Cardiac muscle cell (in vitro differentiated cells and primary cell): Measurements from ENCODE around the gene KRTAP5-11. TPM values are rescaled to one million over a fixed set of nuclear protein-coding genes. Genes with fewer than 3 reads are reported as not detected.
A peak's percentile ranks its signal among the peaks of the same experiment; 100 is the strongest.
"Not testable (repeated sequence)": the region's sequence is repeated elsewhere in the genome, so short reads cannot be mapped to it uniquely, and the experiment has no call there.

ENCODE experiments used
- DNase-seq, 2 donors: peaks; one replicate each; pipeline versions ENCODE4 v3.0.0 to v3.0.0-alpha.2; 2010 to 2017; ENCODE audit warnings: low read depth in 1 of 2, low spot score in 1 of 2
- H3K27ac ChIP-seq: fragments of 200-600 bp; sonication (generic); 2 replicates; pipeline ENCODE4 v1.5.1; 2016
- H3K27me3 ChIP-seq: fragments of 200-600 bp; sonication (generic); 2 replicates; pipeline ENCODE4 v1.6.0; 2016; ENCODE audit warnings: control low read depth
- H3K36me3 ChIP-seq: fragments of 200-600 bp; sonication (generic); 2 replicates; pipeline ENCODE4 v1.5.1; 2016; ENCODE audit warnings: control low read depth
- H3K4me1 ChIP-seq: fragments of 200-600 bp; sonication (generic); 2 replicates; pipeline ENCODE4 v1.8.1; 2017; ENCODE audit warnings: low read depth, mild to moderate bottlenecking, mixed run types
- H3K4me3 ChIP-seq: fragments of 200-600 bp; sonication (generic); 2 replicates; pipeline ENCODE4 v1.5.1; 2016; ENCODE audit warnings: mild to moderate bottlenecking
- H3K9me3 ChIP-seq: fragments of 200-600 bp; sonication (generic); 2 replicates; pipeline ENCODE4 v1.5.1; 2017; ENCODE audit warnings: low read depth, mild to moderate bottlenecking, control low read depth
- polyA plus RNA-seq: library from polyadenylated mRNA; unstranded; fragments of >200 nt; fragmentation: Nextera tagmentation; extraction: Ambion mirVana; gene quantifications from 2 replicates; pipeline ENCODE4 v1.2.1, GENCODE V29; 2016
- total RNA-seq: library from RNA; depleted of rRNA; stranded (reverse); fragments of >200 nt; gene quantifications from 2 replicates; pipeline ENCODE4 v1.2.3, GENCODE V29; 2016
- TF ChIP-seq, protein P1 (sequence below): IDR thresholded peaks from 2 replicates; pipeline ENCODE4 v1.5.1; 2012; ENCODE audit warnings: low read depth, mild to moderate bottlenecking, low read length

KRTAP5-11 gene
- total and polyA plus RNA-seq, 2 experiments from 2014 or later, result not detected

DNA sequence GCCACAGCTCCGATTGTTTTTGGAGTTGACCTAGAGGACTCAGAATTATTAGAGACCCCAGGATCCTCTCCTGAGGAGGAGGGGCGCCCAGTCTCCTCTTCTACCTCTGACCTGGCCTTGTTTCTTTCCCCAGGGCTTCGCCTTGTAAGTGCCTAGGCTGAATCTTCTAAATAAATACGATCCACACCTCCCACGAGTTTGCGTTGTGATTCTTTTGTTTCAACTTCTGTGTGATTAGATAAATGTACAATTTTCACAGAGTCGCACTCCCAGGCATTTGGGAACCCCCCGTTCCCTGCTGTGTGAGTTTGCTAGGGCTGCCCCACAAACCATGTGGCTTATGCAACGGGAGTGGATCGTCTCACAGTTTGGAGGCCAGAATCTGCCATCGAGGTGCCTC is 43.7 kb downstream of the KRTAP5-11 start:
- peaks cover 6% of the 10 kb centered on the region for H3K4me1 ChIP-seq
- no peaks in the 10 kb centered on the region for H3K9me3 ChIP-seq
- no peak overlapping the region for H3K4me3 ChIP-seq
- DNase-seq, result no peak
- H3K36me3 ChIP-seq, result no peaks in the 10 kb centered on the region
- H3K27me3 ChIP-seq, result no peaks in the 10 kb centered on the region
- TF ChIP-seq, protein P1, sequence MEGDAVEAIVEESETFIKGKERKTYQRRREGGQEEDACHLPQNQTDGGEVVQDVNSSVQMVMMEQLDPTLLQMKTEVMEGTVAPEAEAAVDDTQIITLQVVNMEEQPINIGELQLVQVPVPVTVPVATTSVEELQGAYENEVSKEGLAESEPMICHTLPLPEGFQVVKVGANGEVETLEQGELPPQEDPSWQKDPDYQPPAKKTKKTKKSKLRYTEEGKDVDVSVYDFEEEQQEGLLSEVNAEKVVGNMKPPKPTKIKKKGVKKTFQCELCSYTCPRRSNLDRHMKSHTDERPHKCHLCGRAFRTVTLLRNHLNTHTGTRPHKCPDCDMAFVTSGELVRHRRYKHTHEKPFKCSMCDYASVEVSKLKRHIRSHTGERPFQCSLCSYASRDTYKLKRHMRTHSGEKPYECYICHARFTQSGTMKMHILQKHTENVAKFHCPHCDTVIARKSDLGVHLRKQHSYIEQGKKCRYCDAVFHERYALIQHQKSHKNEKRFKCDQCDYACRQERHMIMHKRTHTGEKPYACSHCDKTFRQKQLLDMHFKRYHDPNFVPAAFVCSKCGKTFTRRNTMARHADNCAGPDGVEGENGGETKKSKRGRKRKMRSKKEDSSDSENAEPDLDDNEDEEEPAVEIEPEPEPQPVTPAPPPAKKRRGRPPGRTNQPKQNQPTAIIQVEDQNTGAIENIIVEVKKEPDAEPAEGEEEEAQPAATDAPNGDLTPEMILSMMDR, result no peak
- H3K27ac ChIP-seq, result no peak overlapping the region

DNA sequence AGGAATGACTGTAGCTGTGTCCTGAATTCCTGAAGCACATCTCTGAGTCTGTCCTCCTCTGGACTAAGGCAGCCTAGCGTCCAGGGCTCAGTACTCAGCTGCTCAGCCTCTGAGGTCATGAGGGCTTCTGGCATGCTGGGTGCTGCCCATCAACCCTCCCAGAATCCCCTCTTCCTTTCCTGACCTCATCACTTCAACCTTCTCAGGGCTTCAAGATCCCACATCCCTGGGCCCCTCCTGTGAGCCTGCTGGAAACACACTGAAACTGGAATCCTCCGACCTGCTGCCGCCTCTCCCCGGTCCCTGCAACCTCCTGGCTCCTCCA is 44.0 kb downstream of the KRTAP5-11 start:
- H3K27ac ChIP-seq, result no peak overlapping the region
- no peaks in the 10 kb centered on the region for H3K27me3 ChIP-seq
- no peak overlapping the region for H3K4me3 ChIP-seq
- no peaks in the 10 kb centered on the region for H3K36me3 ChIP-seq
- DNase-seq, result no peak
- H3K4me1 ChIP-seq, result peaks cover 6% of the 10 kb centered on the region
- H3K9me3 ChIP-seq, result no peaks in the 10 kb centered on the region
- TF ChIP-seq, protein P1, result no peak

DNA sequence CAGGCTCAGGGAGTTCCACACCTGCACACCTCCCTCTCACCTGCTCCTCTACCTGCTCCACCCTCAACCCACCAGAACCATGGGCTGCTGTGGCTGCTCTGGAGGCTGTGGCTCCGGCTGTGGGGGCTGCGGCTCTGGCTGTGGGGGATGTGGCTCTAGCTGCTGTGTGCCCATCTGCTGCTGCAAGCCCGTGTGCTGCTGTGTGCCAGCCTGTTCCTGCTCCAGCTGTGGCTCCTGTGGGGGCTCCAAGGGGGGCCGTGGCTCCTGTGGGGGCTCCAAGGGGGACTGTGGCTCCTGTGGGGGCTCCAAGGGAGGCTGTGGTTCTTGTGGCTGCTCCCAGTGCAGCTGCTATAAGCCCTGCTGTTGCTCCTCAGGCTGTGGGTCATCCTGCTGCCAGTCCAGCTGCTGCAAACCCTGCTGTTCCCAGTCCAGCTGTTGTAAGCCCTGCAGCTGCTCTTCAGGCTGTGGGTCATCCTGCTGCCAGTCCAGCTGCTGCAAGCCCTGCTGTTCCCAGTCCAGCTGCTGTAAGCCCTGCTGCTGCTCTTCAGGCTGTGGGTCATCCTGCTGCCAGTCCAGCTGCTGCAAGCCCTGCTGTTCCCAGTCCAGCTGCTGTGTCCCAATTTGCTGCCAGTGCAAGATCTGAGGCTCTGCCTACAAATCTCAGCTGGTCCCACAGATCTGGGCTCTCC is 44.6 kb downstream of the KRTAP5-11 start, which contains the start of gene KRTAP5-8:
Gene KRTAP5-8 (plus strand): TSS at position 49 of the 689 bp plus-strand sequence. CDS start 31 bp downstream, at position 80.
- not testable (repeated sequence) for H3K4me1 ChIP-seq, H3K36me3 ChIP-seq, H3K27me3 ChIP-seq, DNase-seq, H3K4me3 ChIP-seq, H3K9me3 ChIP-seq, H3K27ac ChIP-seq

DNA sequence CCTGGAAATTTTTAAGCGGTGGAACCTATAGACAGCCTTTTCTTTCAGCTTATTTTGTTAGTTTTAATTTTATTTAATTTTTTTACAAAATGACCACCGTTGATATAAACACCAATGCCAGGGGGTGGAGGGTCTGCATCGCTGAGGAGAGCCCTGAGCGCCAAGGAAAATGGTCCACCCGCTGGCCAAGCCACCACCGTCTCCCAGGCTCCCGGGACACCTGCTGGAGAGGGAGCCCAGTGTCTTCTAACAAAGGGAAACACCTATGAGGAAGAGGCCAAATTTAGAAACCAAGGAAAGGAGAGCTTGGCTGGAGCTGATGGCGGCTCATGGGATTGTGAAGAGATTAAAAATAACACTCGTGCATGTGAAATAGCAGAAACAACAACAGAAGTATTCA is 45.1 kb downstream of the KRTAP5-11 start:
- H3K36me3 ChIP-seq, result no peaks in the 10 kb centered on the region
- no peak overlapping the region for H3K27ac ChIP-seq
- no peak overlapping the region for H3K4me3 ChIP-seq
- H3K4me1 ChIP-seq, result peaks cover 6% of the 10 kb centered on the region
- H3K9me3 ChIP-seq, result no peaks in the 10 kb centered on the region
- no peaks in the 10 kb centered on the region for H3K27me3 ChIP-seq
- no peak for DNase-seq
- TF ChIP-seq, protein P1, result no peak

DNA sequence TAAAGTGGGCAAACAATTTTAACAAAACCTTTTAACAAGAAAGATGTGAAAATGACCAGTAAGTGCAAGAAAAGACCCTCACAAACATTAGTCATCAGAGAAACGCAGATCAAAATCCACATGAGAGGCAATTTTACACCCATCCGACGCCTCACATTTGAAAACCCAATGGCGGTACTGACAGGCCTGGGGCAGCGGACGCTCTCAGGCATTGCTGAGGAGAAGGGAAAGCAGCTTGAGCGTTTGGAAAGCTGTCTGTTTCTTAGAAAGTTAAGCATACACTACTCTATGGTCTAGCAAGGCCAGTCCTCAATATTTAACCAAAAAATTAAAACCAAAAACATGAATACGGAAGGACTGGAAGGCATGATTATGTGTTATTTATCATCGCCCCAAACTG is 46.9 kb downstream of the KRTAP5-11 start:
- H3K4me3 ChIP-seq, result no peak overlapping the region
- H3K9me3 ChIP-seq, result no peaks in the 10 kb centered on the region
- H3K27me3 ChIP-seq, result no peaks in the 10 kb centered on the region
- no peaks in the 10 kb centered on the region for H3K36me3 ChIP-seq
- TF ChIP-seq, protein P1, result no peak
- peaks cover 6% of the 10 kb centered on the region for H3K4me1 ChIP-seq
- peak overlapping the region; percentile 13 for H3K27ac ChIP-seq
- no peak for DNase-seq

DNA sequence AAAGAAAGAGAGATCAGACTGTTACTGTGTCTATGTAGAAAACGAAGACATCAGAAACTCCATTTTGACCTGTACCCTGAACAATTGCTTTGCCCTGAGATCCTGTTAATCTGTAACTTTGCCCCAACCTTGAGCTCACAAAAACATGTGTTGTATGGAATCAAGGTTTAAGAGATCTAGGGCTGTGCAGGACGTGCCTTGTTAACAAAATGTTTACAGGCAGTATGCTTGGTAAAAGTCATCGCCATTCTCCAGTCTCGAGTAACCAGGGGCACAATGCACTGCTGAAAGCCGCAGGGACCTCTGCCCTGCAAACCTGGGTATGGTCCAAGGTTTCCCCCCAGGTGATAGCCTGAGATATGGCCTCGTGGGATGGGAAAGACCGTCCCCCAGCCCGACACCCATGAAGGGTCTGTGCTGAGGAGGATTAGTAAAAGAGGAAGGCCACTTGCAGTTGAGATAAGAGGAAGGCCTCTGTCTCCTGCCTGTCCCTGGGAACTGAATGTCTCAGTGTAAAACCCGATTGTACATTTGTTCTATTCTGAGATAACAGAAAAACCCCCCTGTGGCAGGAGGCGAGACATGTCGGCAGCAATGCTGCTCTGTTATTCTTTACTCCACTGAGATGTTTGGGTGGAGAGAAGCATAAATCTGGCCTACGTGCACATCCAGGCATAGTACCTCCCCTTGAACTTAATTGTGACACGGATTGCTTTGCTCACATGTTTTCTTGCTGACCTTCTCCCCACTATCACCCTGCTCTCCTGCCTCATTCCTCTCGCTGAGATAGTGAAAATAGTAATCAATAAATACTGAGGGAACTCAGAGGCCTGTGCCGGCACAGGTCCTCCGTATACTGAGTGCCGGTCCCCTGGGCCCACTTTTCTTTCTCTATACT is 47.7 kb downstream of the KRTAP5-11 start:
- not testable (repeated sequence) for H3K27me3 ChIP-seq, H3K36me3 ChIP-seq, H3K4me3 ChIP-seq, H3K4me1 ChIP-seq, H3K9me3 ChIP-seq
- peak in 1 of 2 donors; percentile 14 for DNase-seq
- peak overlapping the region; percentile 13 for H3K27ac ChIP-seq
